Amniotic stem cell (primary cell): ENCODE results near the gene STAT5A.
"Not testable (repeated sequence)": the region's sequence is repeated elsewhere in the genome, so short reads cannot be mapped to it uniquely, and the experiment has no call there.

Experiments
- DNase-seq: peaks from one replicate; lab custom pipeline; 2025; lab: John Stamatoyannopoulos, UW

The STAT5A gene

DNA sequence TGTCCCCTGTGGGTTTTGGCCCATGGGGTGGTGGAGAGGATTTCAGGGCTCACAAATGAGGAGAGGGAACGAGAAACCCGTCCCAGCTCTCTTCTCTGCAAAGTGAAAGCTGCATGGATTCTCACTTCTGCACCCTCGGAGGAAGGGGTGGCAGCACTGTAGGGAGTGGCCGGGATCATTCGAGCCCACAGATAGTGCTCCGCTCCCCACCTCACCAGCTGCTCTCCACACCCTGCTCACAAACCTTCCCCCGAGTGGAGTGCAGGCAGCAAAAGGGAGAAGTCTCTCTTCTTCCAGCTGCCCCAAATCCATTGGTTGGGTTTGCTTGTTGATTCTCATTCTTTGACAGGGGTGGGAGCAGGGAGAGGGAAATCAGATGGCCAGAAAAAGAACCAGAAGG lies 20.1 kb downstream of the STAT5A start:
- DNase-seq: no peak

DNA sequence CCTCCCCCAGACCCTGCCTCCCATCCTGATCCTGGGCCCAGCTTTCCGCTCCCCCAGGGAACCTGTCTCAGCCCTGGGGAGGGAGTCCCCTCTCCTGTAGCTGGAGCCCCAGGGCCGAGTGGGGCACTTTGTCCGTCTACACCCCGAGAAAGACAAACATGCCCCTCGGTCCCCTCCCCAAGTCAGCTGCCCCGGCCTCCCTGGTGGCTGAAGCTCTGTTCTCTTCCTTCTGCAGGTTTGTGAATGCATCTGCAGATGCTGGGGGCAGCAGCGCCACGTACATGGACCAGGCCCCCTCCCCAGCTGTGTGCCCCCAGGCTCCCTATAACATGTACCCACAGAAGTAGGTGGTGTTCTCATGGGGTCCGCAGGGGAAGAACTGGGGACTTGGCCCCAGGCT lies 20.8 kb downstream of the STAT5A start:
- DNase-seq: no peak

DNA sequence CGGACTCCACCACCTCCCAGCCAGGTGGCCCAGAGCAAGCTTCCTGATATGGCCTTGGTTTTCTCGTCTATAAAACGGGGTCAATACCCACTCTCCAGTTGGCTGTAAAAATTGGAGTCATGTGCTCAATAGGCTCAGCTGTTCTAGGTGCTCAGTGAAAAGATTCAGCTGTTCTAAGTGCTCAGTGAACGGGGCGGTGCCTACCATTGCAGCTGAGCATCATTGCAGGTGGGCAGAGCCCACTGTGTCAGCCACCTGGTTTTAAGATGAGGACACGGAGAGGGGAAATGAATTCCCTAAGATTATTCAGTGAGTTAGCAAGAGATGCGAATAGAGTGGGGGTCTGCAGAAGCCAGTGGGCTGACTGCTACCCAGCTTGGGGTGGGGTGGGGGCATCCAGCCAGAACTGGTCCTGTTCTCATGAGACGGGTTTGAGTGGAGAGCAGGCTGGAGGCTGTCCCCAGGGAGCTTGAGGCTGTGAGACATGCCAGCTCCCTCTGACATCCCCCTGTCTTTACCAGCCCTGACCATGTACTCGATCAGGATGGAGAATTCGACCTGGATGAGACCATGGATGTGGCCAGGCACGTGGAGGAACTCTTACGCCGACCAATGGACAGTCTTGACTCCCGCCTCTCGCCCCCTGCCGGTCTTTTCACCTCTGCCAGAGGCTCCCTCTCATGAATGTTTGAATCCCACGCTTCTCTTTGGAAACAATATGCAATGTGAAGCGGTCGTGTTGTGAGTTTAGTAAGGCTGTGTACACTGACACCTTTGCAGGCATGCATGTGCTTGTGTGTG lies 21.9 kb downstream of the STAT5A start:
- DNase-seq: no peak

DNA sequence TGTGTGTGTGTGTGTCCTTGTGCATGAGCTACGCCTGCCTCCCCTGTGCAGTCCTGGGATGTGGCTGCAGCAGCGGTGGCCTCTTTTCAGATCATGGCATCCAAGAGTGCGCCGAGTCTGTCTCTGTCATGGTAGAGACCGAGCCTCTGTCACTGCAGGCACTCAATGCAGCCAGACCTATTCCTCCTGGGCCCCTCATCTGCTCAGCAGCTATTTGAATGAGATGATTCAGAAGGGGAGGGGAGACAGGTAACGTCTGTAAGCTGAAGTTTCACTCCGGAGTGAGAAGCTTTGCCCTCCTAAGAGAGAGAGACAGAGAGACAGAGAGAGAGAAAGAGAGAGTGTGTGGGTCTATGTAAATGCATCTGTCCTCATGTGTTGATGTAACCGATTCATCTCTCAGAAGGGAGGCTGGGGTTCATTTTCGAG lies 22.5 kb downstream of the STAT5A start:
- no peak for DNase-seq

DNA sequence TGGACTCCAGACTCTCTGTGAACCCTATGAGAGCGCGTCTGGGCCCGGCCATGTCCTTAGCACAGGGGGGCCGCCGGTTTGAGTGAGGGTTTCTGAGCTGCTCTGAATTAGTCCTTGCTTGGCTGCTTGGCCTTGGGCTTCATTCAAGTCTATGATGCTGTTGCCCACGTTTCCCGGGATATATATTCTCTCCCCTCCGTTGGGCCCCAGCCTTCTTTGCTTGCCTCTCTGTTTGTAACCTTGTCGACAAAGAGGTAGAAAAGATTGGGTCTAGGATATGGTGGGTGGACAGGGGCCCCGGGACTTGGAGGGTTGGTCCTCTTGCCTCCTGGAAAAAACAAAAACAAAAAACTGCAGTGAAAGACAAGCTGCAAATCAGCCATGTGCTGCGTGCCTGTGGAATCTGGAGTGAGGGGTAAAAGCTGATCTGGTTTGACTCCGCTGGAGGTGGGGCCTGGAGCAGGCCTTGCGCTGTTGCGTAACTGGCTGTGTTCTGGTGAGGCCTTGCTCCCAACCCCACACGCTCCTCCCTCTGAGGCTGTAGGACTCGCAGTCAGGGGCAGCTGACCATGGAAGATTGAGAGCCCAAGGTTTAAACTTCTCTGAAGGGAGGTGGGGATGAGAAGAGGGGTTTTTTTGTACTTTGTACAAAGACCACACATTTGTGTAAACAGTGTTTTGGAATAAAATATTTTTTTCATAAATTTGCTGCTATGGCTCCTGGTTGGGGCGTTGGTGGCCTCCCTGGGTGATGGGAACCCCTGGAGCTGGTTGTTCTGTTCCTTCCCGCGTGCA lies 23.1 kb downstream of the STAT5A start:
- DNase-seq: peak; percentile 64

DNA sequence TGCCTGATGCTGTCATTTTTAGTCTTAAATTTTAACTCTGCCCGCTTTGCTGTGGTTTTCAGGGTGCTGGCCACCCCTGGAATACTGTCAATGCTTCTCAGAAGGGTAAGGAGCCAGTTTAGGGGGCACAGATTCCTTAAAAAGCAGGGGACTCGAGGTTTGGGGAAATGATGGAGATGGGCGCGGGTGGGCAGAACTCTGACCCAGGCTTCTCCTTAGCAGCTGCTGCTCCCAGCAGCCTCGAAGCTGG lies 23.7 kb downstream of the STAT5A start:
- no peak for DNase-seq

GRCh38 chr17:42312285-42313130 lies 24.2 kb downstream of the STAT5A start:
- peak; percentile 61 for DNase-seq

DNA sequence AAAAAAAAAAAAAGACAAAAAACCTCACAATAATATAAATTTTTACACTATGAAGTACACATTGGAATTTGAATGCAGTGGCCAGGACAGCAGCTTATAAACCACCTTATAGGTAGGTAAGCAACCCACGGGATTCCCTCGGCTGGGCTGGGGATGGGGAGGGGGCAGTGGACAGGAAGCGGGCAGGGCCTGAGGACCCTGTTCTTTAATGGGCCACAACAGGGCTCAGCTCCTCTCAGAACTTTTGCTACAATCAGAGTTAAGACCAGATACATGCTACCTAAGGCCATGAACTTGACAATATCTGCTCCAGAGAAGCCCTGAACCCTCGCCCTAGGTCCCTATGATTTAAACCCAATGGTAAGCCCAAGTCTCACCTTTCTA lies 25.1 kb downstream of the STAT5A start:
- DNase-seq: no peak

DNA sequence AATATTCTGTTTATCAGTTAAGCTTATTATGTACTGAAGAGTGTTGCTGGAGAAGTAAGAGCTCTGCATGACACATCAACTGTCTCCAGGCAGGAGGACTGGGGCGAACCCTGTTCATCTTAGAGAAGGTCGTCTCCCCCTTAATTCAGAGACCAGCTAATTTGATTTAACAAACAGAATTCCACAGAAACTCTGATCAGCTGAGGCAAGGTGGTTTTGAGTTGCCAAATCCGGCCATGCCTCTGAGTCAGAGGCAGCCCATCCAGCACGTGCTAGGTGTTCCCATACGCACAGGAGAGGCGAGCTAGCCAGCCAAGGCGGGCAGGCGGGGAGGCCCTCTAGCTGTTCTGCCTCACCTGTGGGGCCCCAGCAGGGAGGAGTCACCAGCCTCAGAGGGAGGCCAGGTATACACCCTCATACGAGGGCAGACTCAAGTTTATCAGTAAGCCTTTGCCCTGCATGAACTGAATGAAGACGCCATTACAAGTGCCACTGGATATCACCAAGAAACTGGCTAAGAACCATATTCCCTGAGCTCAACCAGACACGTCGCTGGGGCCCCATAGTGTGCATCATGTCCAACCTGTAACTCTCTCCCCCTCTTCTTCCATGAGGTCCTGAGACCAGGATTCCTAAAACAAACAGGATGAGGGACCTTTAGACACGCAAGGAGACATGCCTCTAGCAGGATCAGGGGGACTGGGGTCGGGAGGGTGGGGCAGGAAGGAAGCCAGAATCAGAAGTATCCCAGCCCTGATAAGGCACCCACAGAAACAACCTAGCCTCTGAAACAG lies 25.7 kb downstream of the STAT5A start:
- DNase-seq: no peak

- DNase-seq: no peak
Measured at GRCh38 chr17:42315402-42316156, 27.3 kb downstream of the STAT5A start.

- no peak for DNase-seq
Measured at GRCh38 chr17:42316755-42317154, 28.5 kb downstream of the STAT5A start.

GRCh38 chr17:42317266-42317845 lies 29.1 kb downstream of the STAT5A start:
- DNase-seq: no peak

DNA sequence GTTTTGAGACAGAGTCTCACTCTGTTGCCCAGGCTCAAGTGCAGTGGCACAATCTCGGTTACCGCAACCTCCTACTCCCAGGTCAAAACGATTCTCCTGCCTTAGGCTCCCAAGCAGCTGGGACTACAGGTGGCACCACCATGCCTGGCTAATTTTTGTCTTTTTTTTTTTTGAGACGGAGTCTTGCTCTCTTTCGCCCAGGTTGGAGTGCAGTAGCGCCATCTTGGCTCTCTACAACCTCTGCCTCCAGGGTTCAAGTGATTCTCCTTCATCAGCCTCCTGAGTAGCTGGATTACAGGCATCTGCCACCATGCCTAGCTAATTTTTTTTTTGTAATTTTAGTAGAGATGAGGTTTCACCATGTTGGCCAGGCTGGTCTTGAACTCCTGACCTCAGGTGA lies 29.7 kb downstream of the STAT5A start:
- not testable (repeated sequence) for DNase-seq

GRCh38 chr17:42321555-42321954 lies 33.3 kb downstream of the STAT5A start:
- DNase-seq: no peak

GRCh38 chr17:42322382-42323267 lies 34.3 kb downstream of the STAT5A start:
- peak; percentile 94 for DNase-seq

GRCh38 chr17:42323268-42323773 lies 35.0 kb downstream of the STAT5A start:
- DNase-seq: no peak

DNA sequence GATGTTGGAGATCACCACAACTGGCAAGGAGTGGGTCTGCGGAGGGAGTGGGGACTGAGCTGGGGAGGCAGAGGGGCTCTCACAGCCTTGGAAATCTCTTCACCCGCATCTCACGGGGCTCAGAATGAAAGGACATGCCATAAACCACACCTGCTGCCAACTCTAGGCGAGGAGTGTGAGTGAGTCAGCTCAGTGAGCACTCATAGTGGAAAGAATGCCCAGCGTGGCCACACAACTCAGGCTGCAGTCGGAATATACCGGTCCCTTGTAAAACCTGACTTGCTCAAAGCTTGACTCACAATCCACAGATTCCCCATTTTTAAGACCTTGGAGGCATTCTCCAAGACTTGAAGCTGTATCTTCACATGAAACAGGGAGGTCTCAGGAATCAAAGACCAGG lies 36.7 kb downstream of the STAT5A start:
- peak; percentile 90 for DNase-seq

DNA sequence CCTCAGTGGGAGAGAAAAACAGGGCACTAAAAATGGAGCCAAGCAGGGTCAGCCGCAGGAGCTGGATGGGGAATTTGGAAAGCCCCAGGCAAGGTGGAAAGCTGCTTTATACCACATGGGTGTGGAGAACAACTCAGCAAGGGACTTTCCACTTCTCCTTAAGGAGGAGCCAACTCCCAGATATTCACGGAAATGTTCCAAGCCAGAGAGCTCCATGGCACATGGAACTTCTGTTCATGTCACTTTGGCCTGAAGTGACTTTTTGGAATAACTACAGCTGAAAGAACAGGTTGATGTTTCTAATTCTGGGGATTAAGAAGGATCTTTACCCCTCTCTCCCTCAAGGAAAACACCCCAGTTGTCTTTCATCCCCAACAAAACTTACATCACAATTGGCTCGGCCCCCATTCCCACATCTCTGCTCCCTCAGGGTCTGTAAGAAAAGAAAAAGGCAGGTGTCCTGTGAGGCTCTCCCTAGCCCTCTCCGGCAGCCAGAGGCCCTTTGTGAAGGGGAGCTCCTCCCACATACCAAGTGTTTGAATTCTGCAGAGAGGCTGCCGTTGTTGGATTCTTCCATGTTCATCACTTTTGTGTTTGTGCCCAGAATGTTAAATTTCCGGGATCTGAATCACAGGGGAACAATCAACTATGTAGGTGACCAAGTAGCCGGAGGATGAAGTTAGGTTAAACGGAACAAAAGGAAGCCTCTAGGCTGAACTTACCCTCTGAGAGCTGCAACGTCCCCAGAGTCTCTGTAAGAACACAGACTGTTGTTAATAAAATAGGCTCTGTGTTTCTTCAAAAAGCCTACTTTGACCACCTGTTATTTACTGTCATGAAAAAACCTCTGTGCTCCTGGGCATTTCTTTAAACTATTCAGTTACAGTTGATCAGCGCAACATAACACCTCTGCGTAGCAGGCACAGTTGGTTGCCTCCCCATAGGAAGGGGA lies 41.0 kb downstream of the STAT5A start:
- DNase-seq: peak; percentile 57
